Right ventricle myocardium inferior (tissue), 1 donor: ENCODE measurements around the gene NUMA1. TPM values are rescaled to one million over a fixed set of nuclear protein-coding genes. Genes with fewer than 3 reads are reported as not detected.
A peak's percentile ranks its signal among the peaks of the same experiment; 100 is the strongest.

Experiments used
- ATAC-seq: fragments of 200-7000 bp; cut with Tn5 transposase; one replicate; pipeline ENCODE4 v1.9.1; 2020; ENCODE audit warnings: mild to moderate bottlenecking, moderate library complexity
- DNase-seq: peaks from one replicate; pipeline ENCODE4 v3.0.0; 2021; ENCODE audit errors: missing footprints
- intact Hi-C: fragments of 100-400 bp; cut with DNase I; formaldehyde crosslinking; loops from one replicate; pipeline ENCODE4 v1.11.0; 2022
- total RNA-seq: library from RNA; stranded (reverse); fragmentation: NEBNext Ultra II Directional; extraction: Animal tissue kit (Norgen Biotek cat#: 25700); gene quantifications from one replicate; pipeline ENCODE4 v1.2.1, GENCODE V29; 2021
- donor health status: DM: no; HTN: yes; CAD: no; lungs with severe emphysema.

Gene NUMA1
- total RNA-seq, 1 donor from 2014 or later, result 81.3 TPM

DNA sequence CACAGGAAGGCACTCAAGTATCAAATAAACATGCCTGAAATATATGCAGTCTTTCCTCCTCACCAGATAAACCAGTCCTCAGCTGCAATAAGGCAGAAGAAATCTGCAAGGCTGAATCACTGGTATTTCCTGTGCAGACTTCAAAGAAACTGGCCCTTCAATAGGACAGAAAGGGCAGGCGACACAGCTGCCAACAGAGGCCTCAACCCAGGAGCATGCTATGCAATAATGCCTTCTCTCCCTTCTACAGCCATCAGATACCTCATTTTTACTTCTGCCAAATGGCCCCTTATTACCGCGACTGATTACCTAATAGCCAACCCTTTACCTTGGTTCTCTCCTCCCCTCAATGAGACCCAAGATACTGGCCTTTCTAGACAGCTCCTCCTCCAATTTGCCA is 8.0 kb downstream of the NUMA1 start:
- DNase-seq, result no peak
- intact Hi-C loops, result no loop called here
- no peak for ATAC-seq

DNA sequence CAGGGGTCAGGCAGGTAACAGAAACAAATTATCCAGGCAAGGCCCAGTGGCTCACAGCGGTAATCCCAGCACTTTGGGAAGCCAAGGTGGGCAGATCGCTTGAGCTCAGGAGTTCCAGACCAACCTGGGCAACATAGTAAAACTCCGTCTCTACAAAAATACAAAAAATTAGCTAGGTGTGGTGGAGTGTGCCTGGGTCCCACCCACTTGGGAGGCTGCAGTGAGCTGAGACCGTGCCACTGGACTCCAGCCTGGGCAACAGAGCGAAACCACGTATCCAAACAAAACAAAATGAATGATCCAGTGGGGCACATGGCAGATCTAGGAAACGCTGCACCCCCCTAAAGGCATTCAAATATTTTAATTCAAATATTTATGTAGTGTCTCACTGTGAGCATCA is 9.9 kb downstream of the NUMA1 start:
- intact Hi-C loops, result no loop called here
- ATAC-seq, result no peak
- DNase-seq, result no peak

DNA sequence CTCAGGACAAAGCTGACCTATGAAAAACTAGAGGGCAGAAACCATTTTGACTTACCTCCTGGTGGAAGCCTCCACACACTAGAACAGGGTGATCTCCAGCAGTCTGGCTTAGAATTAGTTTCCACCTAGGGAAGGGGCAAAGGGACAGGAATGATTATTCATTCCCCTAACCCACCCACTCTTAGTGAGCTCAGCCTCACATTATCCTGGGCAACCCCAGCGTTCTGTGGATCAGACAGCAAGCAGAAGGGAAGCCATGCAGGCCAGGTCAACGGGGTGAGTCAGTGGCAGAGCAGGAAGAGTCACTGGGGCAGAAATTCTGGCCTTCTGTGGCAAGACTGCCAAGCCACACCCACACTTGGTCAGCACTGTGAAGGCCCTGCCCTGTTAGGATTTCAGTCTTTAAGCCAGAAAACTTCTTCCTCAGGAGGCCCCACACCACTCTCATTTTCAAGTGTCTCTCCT is 10.5 kb downstream of the NUMA1 start:
- peak; percentile 88 for DNase-seq
- intact Hi-C loops, result no loop called here
- ATAC-seq, result peak; percentile 96

DNA sequence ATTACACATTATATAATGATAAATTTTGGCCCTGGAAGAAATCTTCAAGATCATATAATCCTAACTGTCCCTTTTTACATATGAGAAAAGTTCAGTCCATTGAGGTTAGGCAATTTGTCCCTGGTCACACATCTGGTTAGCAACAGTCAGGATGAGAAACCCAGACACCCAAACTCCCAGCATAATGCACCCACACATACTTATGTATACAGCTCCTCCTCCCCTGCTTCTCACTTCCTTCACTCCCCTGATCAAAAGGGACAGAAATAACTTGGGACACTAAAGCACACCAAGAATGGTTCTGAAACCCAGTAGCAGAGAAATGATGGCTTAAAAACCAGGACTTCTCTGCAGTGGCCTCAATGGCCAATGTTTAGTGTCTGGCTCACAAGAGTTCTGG is 11.1 kb downstream of the NUMA1 start:
- intact Hi-C loops, result no loop called here
- no peak for DNase-seq

DNA sequence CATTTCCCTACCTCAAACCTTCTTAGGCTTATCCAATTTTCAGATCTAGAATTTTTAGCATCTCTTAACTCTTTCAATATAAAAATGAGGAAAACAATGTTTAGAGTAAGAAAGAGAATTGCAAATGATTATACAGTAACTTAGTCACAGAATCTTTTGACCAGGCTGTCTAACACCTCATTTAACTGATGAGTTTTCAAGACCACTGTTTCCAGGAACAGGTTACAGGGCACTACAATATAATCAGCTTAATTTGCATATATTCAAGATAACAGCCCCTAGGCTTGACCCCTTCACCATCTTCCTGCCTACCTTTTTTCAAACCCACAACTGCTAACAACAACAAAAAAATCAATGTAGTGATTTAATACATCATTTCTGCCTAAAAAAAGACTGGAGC is 12.7 kb downstream of the NUMA1 start:
- intact Hi-C loops, result loop anchor here (2.0 kb wide), 1 partner anchor 15 kb away; no protein-coding TSS in a partner anchor
- no peak for ATAC-seq

More for the DNA sequence above, 11.1 kb downstream of the NUMA1 start:
- ATAC-seq, result peak; percentile 19

DNA sequence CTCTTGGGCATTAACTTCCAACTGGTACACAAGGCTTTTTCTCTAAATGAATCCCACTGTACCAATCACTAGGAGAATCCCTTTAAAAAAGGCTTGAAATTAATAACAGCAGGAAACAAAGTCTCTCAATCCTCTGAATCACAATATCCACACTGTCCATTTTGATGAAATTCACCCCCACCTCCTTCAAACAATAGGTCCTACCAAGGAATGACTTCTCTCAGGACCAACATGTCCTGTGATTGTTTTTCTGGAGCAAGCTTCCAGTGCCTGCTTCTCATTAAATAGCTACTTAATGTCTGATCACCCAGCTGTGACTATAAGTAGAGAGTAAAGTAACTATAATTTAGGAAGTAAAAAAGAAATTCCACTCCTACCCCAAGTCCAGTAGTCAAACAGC is 13.1 kb downstream of the NUMA1 start:
- intact Hi-C loops, result loop anchor here (2.0 kb wide), 1 partner anchor 14 kb away; no protein-coding TSS in a partner anchor
- DNase-seq (no peak), ATAC-seq (no peak)

More for the DNA sequence above, 12.7 kb downstream of the NUMA1 start:
- DNase-seq, result no peak

DNA sequence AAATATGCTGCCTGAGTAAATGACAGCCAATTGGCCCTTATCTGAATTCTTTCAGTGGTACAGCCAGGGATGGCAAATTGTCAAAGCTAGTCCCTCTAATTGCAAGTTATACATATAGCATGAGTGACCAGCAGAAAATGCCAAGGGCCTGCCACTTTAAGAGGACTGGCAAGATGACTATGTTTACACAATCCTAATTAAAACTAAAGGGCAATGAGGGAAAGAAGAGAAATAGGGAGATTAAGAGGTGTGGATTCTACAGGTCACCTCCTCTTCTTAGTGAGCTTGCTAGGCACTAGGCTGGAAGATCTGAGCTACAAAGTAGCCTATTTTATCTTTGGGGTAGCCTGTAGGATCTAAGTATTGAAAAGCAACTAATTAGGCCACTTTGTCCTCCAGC is 13.5 kb downstream of the NUMA1 start:
- ATAC-seq (no peak), DNase-seq (no peak)
- intact Hi-C loops, result loop anchor here (2.0 kb wide), 1 partner anchor 14 kb away; no protein-coding TSS in a partner anchor

DNA sequence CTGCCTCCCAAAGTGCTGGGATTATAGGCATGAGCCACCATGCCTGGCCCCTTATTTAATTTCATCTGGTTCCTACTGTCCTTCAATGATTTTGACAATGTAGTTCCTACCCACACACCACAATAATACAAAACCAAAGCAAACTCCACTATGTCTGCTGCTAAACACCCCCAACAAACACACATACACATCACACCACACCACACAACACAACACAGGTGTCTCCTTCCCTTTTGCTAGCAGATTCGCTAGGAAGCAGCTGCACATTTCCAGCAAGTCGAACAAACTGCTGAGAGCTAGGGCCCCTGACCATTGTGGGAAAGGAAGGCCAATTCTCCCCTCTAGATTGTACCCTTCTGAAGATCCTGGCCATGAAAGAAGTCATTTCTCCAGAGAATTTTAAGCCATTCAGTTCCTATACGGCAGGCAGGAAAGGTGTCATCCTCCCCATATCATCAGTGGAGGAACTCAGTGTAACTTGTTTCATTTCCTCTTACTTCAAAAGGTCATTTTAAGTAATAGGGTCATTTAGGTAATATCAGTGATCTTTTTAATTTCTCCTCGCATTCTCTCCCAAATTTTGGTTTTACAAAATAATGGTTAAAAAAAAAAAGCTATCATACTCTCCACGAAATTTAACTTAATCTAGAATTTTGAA is 18.5 kb downstream of the NUMA1 start:
- ATAC-seq (no peak), DNase-seq (no peak)
- intact Hi-C loops, result no loop called here

DNA sequence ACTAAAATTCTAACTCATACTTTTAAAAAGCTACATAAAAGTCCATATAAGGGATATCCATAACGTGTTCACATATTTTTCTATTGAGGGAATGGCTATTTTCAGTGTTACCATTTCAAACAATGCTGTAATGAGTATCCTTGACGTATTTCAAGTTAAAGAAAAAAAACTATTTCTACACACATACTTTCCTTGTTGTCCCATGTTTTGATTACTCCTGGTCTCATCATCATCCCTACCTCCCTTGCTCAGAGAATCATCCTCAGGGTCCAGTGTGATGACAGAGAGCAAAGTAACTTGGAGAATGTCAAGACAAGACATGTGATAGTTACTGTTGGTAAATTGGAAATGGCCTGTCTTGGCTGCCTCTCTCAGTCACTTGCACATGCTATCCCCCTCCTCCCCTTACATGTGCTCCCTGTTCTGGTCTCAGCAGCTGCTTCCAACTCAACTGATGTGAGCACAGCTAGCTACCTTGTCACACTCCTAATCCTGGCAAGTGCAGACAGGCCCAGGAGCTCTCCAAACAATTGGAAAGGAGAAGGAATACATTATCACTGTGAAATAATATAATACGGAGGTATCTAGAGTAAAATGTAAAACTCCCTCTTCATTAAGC is 21.8 kb downstream of the NUMA1 start:
- intact Hi-C loops, result no loop called here
- ATAC-seq (no peak), DNase-seq (no peak)

DNA sequence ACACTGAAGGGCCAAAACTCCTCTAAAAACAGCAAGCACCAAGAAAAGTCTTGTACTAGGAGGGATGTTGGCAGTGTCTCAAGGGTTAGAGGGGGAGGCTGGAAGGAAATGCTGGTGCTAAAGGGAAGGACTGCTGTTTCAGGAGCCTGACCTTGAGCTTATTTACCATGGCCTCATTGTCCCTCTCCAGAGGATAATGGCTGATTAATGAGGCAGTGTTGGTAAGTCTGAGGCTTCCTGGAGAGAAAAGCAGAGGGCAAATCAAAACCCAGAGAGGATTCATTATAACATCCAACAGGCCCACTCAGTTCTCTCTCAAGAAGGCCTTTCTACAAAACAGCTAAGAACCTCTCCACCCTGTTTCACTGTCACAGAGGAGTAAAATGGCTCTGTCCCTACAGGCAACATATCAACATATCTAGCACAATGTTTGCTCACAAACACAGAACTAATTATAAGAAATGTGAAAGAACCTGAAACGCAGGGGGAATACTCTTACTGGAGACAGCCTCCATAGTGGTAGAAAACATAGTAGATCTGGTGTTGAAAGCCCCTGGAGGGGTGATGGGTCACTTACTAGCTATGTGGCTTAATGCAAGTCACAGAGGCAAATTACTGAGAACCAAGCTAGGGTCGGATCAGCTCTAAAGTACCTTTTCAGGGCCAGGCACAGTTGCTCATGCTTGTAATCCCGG is 31.4 kb downstream of the NUMA1 start:
- intact Hi-C loops, result no loop called here
- no peak for ATAC-seq

DNA sequence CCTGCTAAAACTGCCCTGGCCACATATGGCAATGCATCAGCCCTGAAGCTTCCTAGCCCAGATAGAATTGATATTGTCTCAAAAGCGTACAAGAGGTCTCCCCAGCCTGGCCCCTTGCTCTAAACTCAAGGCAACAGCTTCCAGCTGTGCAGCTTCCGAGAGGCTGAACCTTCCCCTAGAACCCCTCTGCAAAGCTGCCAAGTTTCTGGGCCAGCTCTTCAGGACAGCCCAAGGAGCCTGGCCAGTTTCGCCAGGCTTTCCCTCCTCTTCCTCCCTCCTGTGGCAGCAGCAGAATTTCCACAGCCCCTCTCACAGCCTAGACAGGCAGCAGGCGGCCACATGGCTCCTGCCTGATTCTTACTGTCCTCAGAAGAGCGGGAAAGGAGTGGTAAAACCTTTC is 34.5 kb downstream of the NUMA1 start:
- ATAC-seq, result no peak
- no peak for DNase-seq
- intact Hi-C loops, result no loop called here

More for the DNA sequence above, 31.4 kb downstream of the NUMA1 start:
- DNase-seq, result no peak

DNA sequence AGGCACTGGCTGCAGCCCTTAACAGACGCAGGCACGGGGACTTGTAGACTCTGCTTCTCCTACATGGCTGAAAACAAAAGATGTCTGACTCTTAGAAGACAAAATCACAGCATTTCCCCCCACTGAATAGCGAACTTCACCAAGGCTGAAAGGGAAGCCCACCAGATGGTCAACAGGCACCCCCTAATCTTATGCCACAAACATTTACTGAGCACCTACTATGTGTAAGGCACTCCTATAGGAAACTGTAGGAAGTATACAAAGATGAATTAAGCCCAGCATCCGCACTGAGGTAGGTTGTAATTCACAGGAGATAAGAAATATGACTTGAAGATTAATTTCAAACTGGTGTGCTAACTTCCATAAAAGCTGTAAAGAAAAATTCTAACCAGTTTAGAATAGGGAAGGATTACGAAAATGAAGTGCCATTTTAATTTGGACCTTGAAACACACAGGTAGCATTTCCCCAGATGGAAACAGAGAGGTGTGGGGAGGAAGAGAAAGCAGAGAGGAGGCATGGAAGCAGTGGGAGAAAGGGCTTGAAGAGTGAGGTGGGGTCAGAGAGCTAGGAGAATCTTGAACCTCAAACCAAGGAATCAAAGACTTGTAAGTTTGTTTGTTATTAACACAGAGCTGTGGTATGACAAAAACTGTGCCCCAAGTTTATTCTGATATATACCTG is 38.1 kb downstream of the NUMA1 start:
- DNase-seq, result no peak
- ATAC-seq, result no peak
- intact Hi-C loops, result no loop called here

DNA sequence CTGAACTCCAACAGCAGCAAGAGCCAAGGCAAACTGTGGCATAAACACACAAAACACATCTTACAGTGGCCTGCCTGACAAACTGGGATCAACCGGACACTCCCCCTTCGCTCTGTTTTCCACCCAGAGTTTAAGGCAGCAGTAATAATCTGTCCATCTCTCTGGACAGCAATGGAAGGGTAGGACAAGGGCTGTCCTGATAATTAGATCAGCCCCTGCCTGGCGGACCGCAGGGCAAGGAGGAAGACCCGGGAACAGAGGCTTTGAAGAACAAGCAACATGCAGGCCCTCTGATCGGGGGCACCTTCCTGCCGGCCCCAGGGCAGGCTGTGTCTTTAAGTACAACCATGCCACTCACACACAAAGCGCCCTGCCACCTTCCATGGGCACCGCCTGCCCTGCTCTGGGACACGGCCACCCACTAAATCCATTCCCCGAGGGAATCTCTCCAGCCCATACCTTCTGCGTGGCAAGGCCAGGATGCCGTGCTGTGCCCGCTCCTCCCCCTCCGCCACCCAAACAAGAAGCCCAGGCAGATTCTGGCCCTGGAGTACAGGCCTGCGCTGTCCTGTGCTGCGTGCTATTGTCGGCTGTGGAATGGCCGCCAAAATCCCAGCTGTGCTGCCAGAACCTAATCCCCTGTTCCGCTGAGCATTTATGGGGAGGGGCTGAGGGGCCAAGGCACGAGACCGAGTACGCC is 38.8 kb downstream of the NUMA1 start:
- intact Hi-C loops, result loop anchor here (1.0 to 2.0 kb wide), 2 partner anchors 39 to 61 kb away; partner anchors contain the start of genes LAMTOR1, LRRC51 and NUMA1
- DNase-seq, result peak; percentile 78
- peak; percentile 70 for ATAC-seq

DNA sequence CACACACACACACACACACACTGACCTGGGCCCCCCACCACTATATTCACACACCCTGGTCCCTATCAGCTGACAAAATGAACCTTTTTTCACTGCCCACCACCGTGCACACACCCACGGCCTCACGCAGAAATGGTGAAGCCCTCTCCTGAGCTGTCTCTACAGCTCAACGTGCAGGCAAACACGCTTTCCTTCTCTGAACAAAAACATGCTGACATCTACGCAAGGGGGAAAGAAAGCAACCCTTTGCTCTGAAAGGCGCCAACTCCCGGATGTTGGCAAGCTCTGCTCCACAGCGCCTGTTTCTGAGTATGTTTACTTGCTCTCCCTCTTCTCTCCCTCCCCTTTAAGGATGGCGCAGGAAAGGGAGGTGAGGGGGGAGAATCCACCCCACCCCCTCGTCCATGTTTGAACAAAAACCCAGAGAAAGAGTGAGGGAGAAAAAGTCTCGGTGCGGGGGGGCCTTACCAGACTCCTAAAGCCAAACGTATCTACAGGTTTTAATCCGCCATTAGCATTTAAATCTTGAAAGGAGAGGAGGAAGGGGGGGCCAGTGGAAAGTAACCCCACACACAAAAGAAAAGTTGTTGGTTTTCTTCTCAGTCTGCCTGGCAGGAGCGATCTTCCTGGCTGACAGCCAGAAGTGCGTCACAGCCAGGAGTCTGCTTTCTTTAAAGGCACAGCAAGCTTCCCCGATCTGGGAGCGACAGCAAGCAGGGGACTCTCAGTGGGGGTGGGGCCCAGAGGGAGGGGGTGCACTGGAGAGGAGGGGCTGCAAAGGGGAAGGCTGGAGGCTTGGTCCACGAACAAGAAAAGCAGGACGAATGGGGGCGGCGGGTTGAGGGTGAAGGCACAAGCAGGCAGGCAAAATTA is 39.6 kb downstream of the NUMA1 start:
- peak; percentile 85 for ATAC-seq
- peak; percentile 96 for DNase-seq
- intact Hi-C loops, result loop anchor here (1.0 to 2.0 kb wide), 2 partner anchors 40 to 62 kb away; partner anchors contain the start of genes LAMTOR1, LRRC51 and NUMA1

DNA sequence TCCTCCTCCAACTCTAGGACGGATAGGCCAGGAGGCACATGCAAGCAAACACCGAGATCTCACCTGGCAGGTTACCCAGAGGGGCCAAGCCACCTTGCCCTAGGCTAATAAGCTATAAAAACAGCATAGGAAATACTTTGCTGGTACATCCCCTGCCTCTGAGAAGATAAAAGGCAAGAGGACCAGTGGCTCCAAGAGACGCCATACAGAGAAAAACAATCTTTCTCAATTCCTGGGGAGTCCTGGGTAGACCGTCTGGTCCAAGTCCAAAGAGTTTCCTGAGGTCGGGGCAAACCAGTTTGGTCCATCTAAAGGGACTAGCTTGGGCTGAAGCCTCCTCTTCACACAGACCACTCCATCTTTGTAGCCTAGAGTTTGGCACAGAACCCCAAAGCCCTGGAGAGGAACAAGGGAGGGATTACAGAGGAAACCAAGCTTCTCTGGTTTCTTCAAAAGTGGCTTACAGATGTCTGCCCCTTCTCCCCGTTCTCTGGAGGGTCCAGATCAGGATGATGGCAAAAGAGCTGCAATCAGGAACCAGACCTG is 40.4 kb downstream of the NUMA1 start:
- intact Hi-C loops, result loop anchor here (2.0 kb wide), 1 partner anchor 63 kb away; the partner anchor contains the start of gene LAMTOR1
- DNase-seq (no peak), ATAC-seq (no peak)

DNA sequence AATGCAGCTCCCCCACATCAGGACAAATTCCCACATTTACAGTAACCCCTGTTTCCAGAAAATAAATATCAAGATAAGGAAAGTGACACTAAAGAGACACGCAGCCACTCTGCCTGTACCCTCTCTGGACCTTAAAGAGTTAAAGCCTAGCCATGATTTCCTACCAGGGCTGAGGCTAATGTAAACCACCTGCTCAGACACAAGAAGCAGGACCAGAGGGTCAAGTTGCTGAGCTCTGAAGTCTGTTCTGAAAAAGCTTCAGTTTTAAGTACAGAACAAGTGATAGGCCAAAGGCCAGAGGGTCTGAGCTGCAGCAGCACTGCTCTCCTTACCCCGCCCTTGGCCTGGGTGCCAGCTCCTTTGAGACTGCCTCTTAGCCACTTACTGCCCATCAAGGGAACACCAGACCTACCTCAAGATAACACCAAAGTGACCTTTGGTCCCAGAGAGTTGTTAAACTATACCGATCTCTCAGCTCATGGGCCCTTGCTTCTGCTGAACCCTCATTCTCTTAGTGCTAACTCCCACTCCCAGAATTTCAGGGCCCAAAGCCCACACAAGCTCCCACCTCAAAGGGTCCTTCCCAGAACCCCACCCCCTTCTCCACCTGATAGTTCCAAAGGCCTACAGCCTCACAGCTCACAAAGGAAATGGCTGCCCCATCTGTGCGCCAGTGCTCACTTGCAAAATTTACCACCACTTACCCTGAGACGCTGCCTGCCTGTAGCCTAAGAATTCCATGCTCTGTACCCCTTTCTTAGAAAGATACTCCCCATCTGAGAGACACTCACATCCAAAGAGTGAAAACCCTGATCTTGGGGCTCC is 41.1 kb downstream of the NUMA1 start:
- intact Hi-C loops, result no loop called here
- no peak for ATAC-seq
- DNase-seq, result no peak
